Activated CD4-positive, alpha-beta T cell treated with anti-CD3 and anti-CD28 coated beads for 48 hours (primary cell): ENCODE data around the gene TRAF2.

ENCODE experiments used
- DNase-seq: peaks from one replicate; pipeline ENCODE4 v3.0.0-alpha.2; 2020

TRAF2 gene

DNA sequence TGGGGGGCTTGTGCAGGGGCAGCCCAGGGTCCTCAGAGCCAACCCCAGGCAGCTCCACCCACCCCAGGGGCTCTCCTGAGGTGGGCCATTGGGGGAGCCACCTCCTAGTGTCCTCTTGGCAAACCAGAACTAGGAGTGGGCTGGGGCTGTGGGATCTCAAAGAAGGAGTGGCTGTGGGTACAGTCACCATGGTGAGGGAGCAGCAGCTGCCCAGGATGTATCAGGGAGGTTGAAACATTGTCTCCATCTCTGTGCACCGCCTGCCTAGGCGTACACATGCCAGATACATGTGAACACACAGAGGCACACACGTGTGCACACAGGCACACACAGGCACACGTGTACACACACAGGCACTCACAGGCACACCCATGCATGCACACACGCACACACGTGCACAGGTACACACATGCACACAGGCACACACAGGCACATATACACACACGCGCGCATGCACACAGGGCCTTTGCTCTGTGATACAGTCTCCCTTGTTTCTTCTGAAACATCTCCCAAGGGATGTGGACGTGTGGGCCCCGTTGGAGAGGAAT, 76.5 kb downstream of the TRAF2 start:
- DNase-seq = no peak

DNA sequence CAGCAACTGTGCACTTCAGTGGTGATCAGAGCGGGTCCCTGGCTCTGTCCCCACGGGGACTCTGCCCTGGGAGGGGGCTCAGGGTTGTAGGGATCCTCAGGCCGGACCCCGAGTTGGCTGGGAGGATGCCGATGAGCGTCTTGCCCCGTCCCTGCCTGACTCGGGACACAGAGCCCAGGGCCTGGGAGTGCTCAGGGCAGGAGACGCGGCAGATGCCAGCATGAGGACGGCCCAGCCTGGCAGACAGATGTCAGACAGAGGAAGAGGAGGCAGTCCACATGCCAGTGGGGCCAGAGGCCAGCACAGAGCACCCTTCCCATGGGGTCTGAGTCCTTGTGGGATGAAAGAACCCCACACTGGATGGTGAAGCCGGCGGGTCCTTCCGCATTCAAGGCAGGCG, 77.0 kb downstream of the TRAF2 start:
- no peak for DNase-seq

DNA sequence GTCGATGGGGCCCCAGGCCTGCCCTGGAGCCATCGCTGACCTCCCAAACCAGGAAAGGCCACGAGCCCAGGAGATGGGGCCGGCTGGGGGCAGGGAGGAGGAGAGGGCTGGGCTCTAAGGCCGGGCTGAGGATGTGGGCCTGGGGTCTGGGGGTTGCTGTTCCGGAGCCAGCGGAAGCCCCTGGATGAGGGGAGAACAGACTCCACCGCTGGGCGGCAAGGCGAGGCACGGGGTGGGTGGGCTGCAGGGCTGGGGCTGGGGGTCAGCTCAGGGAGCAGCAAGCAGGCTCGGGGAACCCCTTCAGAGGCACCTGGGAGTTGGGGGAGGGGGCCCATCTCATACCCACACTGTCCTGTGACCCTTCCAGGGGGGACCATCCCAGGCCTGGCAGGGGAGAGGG, 77.4 kb downstream of the TRAF2 start:
- DNase-seq = no peak

DNA sequence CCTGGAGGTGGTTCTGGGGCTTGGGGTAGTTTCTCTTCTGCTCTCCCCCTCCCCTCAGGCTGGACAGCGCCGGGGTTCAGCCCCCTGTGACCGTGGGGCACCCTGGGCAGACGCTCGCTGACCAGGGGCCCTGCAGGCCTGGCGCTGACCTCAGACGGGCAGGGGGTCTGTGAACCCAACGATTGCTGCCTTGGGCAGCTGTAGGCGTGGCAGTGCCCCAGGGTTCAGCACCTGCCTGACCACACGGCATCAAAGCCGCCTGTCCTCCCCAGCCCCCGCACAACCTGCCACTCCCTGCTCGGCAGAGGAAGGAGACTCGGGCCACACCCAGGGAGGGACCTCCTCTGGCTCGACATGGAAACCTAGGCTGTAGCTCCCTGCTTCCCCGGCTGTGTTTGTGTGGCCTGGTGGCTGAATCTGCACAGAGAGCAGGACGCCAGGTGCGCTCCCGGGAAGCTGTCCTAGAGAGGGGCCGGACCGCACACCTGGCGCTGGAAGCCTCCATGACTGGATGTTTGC, 77.9 kb downstream of the TRAF2 start:
- no peak for DNase-seq

GRCh38 chr9:136964833-136965422, 78.6 kb downstream of the TRAF2 start:
- no peak for DNase-seq

GRCh38 chr9:136965771-136966484, 79.6 kb downstream of the TRAF2 start:
- DNase-seq = peak; percentile 28

DNA sequence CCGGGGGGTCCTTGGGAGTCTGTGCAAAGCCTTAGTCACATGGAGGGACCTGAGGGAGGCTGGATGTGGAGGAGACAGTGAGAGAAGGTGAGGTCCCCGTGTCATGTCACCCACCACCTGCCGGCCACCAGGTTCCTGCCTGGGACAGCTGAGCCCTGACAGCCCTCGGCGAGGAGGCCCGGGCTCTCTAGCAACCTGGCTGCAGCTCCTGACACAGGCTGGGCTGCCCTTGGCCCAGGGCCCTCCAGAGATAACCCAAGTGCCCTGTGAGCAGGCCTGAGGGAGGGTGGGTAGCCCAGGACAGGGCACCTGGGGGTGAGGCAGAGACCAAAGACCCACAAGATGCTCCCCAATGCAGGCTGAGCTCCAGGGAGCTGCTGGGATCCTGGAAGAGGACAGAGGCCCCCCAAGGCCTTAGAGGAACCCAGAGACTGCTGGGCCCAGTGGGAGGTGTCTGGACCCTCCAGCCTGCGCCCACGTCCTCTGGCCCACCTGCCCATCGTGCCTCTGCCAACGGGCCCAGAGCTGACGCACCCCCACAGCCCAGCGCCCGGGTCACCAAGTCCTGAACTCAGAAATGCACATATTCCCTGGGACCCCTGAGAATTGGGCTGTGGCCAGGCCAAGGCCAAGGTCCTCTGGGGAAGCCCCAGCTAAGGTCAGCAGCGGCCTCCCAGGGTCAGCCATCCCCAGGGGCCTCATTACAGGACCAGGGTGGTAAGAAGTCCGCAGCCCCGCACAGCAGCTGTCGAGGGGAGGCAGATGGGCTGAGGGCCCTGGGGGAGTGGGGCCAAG, 82.2 kb downstream of the TRAF2 start:
- no peak for DNase-seq

GRCh38 chr9:136969150-136969549, 82.8 kb downstream of the TRAF2 start:
- no peak for DNase-seq

DNA sequence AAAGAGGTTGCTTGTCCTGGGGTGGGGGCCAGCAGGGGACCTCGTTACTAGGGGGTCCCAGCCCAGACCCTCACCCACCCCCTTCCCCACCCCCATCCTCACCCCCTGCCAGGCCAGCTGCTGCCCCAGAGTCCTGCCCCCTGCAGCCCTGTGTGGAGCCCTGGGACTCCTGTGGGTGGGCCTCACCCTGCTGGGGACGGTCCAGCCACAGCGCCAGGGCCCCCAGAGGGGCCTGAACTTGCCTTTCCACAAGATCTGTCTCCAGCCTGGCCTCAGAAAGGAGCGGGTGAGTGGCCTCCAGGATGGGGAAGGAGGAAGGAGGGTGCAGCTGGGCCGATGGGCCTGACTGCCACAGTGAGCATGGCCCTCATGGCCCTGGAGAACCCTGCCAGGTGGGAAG, 83.5 kb downstream of the TRAF2 start:
- DNase-seq = no peak

DNA sequence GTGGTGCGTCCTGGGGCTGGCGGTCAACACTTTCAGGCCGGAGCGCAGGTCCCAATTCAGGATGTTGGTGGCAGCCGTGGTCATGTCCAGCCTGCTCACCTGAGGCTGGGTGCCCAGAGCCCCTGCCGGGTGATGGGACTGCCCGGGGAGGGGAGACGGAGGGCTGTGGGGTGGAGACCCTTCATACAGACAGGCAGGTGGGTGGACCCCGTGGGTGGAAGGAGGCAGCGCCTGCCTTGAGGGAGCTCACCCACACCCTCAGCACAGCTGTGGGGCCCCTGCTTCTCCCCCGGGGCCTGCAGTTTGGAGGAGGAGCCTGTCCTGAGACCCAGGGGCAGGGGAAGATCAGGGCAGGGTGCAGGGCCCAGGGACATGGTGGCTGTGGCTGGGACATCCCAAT, 84.0 kb downstream of the TRAF2 start:
- no peak for DNase-seq

GRCh38 chr9:136971746-136972145, 85.4 kb downstream of the TRAF2 start:
- no peak for DNase-seq

DNA sequence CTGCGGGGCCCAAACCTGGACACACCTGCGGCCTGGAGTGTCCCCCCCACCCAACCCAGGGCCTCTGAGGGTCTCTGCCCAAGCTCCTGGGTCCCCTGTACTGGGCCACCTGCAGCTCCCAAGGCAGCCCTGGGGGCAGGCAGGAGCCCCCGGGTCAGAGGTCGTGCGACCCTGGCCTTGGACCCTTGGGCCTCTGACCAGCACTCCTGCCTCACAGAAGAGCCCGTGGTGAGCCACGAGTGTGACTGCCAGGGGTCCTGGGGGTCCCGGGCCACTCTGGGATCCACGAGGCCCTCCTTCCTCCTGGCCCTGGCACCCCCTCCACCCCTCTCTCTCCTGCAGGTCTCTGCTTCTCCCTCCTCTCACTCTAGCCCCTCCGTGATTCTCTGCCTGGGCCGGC, 86.0 kb downstream of the TRAF2 start:
- no peak for DNase-seq

DNA sequence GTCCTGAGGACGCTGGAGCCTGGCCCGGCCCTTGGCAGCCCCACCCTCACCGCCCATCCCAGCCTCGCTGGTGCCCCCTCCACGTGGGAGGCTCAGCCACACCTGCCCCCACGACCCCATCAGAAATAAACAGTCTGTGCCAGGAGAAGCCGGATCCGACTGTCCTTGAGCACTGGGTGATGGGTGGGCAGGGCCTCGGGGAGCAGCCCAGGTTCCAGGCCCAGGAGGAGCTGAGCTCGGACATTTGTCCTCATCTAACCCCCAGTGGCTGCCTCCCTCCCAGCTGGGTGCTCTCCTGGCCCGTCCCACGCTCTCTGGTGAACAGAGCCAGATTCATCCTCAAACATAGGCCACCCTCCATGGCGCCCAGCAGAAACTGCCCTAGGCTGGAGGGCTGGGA, 86.4 kb downstream of the TRAF2 start:
- DNase-seq = no peak

DNA sequence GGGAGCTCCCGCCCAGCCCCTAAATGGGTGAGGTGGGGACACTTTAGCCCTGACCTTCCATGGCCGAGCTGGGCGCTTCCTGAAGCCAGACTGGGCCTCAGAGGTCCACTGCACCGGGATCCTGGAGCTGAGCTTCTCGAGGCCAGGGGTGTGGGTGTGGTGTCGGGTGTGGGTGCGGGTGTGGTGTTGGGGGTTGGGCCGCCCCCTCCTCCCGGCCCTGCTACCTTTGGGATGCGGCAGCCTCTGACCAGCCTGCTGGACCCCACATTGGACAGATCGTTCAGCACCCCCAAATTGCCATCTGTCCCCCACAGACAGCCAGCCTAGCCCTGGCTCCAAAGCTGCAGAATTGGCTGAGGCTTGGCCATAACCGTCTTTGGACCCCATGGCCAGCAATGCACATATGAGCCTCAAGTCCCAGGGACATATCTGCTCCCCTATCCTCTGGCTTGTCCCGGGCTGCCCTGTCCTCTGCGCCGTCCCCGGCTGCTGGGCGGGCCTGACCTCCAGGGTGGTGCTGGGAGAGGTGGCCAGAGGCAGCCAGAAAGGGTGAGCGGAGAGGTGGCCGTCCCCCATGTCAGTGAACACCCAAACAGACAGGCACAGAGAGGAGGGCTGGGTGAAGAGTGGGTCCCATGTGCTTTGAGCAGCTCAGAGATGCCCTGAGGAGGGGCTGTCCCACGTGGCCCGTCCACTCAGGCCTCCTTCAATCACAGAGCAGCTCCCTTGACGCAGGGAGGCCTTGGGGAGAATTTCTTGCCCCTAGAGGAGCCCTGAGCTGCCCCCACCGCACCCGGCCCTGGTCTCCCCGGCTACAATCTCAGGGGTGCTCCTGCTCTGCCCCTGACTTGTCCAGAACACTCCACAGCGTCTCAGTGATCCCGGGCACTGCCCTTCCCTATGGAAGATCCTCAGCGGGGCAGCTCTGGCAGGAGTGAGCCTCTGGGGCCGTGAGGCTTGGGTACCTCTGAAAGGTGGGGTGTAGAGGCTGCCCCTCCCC, 87.6 kb downstream of the TRAF2 start:
- no peak for DNase-seq

DNA sequence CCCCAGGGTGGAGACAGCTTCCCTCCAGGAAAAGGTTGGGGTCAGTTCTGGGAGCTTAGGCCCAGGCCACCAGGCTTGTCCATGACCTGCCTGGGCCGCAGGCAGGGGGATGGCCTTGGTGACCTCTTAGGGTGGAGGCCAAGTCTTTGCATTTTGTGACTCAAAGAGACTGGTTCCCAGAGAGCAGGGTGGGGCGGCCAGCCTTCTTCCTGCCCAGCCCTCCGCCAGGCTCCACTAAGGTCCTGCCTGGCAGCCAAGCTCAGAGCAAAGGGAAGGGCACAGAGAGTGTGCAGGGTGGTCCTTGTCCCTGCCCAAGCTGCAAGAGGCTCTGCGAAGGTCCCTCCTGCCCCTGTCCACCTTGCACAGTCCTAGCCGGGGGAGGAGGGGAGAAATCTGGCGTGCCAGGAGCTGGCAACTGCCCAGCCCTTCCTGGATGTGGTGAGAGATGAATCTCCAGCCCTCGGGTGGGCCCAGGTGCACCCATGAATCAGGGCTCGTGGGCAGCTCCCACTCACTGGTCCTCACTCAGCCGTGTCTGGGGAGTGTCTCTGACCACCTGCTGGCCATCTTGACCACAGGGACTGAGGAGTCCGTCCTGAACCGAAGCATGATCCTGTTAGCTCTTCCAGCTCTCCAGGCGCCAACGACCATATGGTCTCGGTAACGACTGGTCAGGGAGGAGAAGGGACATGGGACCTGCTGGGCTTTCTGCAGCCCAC, 88.7 kb downstream of the TRAF2 start:
- DNase-seq = no peak

GRCh38 chr9:136975644-136976043, 89.3 kb downstream of the TRAF2 start:
- peak; percentile 60 for DNase-seq
